Keratinocyte (primary cell): ENCODE results near the gene ZNF888.
"Not testable (repeated sequence)": the region's sequence is repeated elsewhere in the genome, so short reads cannot be mapped to it uniquely, and the experiment has no call there.

Experiments
- EZH2 ChIP-seq: IDR thresholded peaks from one replicate; pipeline ENCODE4 v1.6.1; 2012; ENCODE audit warnings: inconsistent platforms, mild to moderate bottlenecking, low read length, moderate library complexity
- TF ChIP-seq, protein P1 (sequence below), 3 experiments: IDR thresholded peaks in 1 of 3; conservative IDR thresholded peaks in 1 of 3; optimal IDR thresholded peaks in 1 of 3; 2 replicates in 2 of 3; 3 replicates in 1 of 3; pipeline versions ENCODE3 to v1.5.1; 2011; ENCODE audit warnings: low read length in 3 of 3, mild to moderate bottlenecking in 3 of 3, moderate library complexity in 2 of 3, control low read depth in 1 of 3, inconsistent platforms in 1 of 3; ENCODE audit not compliant: insufficient read depth in 2 of 3; ENCODE audit errors: extremely low read depth in 1 of 3

DNA sequence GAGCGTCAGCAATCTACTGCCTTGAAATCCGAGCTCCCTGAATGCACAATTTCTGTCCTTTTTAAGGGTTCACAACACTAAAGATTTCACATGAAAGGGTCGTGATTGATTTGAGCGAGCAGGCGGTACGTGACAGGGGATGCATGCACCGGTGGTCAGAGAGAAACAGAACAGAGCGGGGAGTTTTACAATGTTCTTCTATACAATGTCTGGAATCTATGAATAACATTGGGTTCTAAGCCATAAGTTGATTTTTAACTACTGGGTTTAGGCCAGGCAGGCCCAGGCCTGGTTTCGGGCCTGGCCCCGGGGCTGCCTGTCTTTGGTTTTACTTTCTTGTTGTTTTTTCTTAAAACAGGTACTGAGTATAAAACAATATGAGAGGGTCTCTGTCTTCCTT, 24.6 kb downstream of the ZNF888 start:
- TF ChIP-seq EZH2: not testable (repeated sequence)
- TF ChIP-seq, protein P1, sequence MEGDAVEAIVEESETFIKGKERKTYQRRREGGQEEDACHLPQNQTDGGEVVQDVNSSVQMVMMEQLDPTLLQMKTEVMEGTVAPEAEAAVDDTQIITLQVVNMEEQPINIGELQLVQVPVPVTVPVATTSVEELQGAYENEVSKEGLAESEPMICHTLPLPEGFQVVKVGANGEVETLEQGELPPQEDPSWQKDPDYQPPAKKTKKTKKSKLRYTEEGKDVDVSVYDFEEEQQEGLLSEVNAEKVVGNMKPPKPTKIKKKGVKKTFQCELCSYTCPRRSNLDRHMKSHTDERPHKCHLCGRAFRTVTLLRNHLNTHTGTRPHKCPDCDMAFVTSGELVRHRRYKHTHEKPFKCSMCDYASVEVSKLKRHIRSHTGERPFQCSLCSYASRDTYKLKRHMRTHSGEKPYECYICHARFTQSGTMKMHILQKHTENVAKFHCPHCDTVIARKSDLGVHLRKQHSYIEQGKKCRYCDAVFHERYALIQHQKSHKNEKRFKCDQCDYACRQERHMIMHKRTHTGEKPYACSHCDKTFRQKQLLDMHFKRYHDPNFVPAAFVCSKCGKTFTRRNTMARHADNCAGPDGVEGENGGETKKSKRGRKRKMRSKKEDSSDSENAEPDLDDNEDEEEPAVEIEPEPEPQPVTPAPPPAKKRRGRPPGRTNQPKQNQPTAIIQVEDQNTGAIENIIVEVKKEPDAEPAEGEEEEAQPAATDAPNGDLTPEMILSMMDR (optimal IDR thresholded peaks at IDR 0.05 in 1 of 3, IDR thresholded peaks at IDR 0.05 in 1 of 3, conservative IDR thresholded peaks at IDR 0.05 in 1 of 3; ENCODE audit: extremely low read depth in 1 of 3, insufficient read depth in 2 of 3, low read length in 3 of 3): not testable (repeated sequence)
